Keratinocyte (primary cell): Measurements from ENCODE around the gene RAC2. TPM values are rescaled to one million over a fixed set of nuclear protein-coding genes. Genes with fewer than 3 reads are reported as not detected.

Source experiments
- DNase-seq: peaks from one replicate; pipeline ENCODE4 v3.0.0-alpha.2; 2011; ENCODE audit warnings: low read depth, missing footprints, low spot score
- FAIRE-seq: peaks from 2 replicates; lab custom pipeline; 2011; peaks lifted over from hg19 to GRCh38; lab: Jason Lieb, UNC
- H2AFZ ChIP-seq: 2 replicates; pipeline ENCODE4 v1.6.0; 2012; ENCODE audit warnings: low read length, control low read depth, inconsistent platforms; ENCODE audit not compliant: control insufficient read depth
- H3K27ac ChIP-seq: 2 replicates; pipeline ENCODE4 v1.5.1; 2011; ENCODE audit warnings: low read length; ENCODE audit not compliant: control insufficient read depth, insufficient read depth
- H3K27me3 ChIP-seq: 3 replicates; pipeline ENCODE4 v1.6.0; 2011; ENCODE audit warnings: low read length; ENCODE audit not compliant: control insufficient read depth, insufficient read depth; ENCODE audit errors: extremely low read depth
- H3K36me3 ChIP-seq, 2 experiments: 2 replicates in 1 of 2; 3 replicates in 1 of 2; pipeline ENCODE4 v1.5.1; 2011; ENCODE audit warnings: low read length in 2 of 2, mild to moderate bottlenecking in 1 of 2; ENCODE audit not compliant: control insufficient read depth in 2 of 2, insufficient read depth in 2 of 2; ENCODE audit errors: extremely low read depth in 1 of 2
- H3K4me1 ChIP-seq: 3 replicates; pipeline ENCODE4 v1.5.1; 2011; ENCODE audit warnings: low read length; ENCODE audit not compliant: control insufficient read depth, insufficient read depth; ENCODE audit errors: extremely low read depth
- H3K4me2 ChIP-seq: 3 replicates; pipeline ENCODE4 v1.6.0; 2011; ENCODE audit warnings: low read depth, low read length; ENCODE audit not compliant: control insufficient read depth, insufficient read depth; ENCODE audit errors: extremely low read depth
- H3K4me3 ChIP-seq, 3 experiments: fragments of 200-600 bp in 1 of 3; sonication (generic) in 1 of 3; 2 replicates in 2 of 3; 3 replicates in 1 of 3; pipeline ENCODE4 v1.5.1; 2011 to 2016; ENCODE audit warnings: low read length in 3 of 3, mild to moderate bottlenecking in 3 of 3, control low read depth in 2 of 3, inconsistent platforms in 1 of 3, low read depth in 1 of 3, mixed read lengths in 1 of 3, mixed run types in 1 of 3, moderate library complexity in 1 of 3; ENCODE audit not compliant: control insufficient read depth in 2 of 3, insufficient read depth in 2 of 3; ENCODE audit errors: extremely low read depth in 1 of 3
- H3K79me2 ChIP-seq: 2 replicates; pipeline ENCODE4 v1.6.0; 2012; ENCODE audit warnings: low read length; ENCODE audit not compliant: control insufficient read depth, insufficient read depth
- H3K9ac ChIP-seq: 3 replicates; pipeline ENCODE4 v1.6.0; 2011; ENCODE audit warnings: low read length; ENCODE audit not compliant: control insufficient read depth, insufficient read depth; ENCODE audit errors: extremely low read depth
- H3K9me1 ChIP-seq: 3 replicates; pipeline ENCODE4 v1.6.0; 2011; ENCODE audit warnings: low read length; ENCODE audit not compliant: control insufficient read depth, insufficient read depth; ENCODE audit errors: extremely low read depth
- H3K9me3 ChIP-seq: 2 replicates; pipeline ENCODE4 v1.5.1; 2012; ENCODE audit warnings: low read depth, low read length; ENCODE audit not compliant: control insufficient read depth
- H4K20me1 ChIP-seq: 3 replicates; pipeline ENCODE4 v1.6.0; 2011; ENCODE audit warnings: low read length; ENCODE audit not compliant: control insufficient read depth, insufficient read depth; ENCODE audit errors: extremely low read depth
- EZH2 ChIP-seq: IDR thresholded peaks from one replicate; pipeline ENCODE4 v1.6.1; 2012; ENCODE audit warnings: inconsistent platforms, mild to moderate bottlenecking, low read length, moderate library complexity
- dilution Hi-C: fragments of 300-500 bp; cut with MboI; formaldehyde crosslinking; loops from one replicate; pipeline ENCODE4 v1.7.0; 2020; ENCODE audit warnings: low sequenced_read_pairs; ENCODE audit not compliant: extremely low pct_ligation_motif_present
- polyA plus RNA-seq, 5 experiments: library from polyadenylated mRNA; depleted of rRNA in 3 of 5; stranded (reverse) in 3 of 5; stranded (forward) in 1 of 5; unstranded in 1 of 5; fragments of >200 nt; gene quantifications; 1 replicate in 1 of 5; 2 replicates in 3 of 5; 3 replicates in 1 of 5; pipeline versions ENCODE4 v1.2.1 to v1.2.3, GENCODE V29; 2011 to 2012; ENCODE audit warnings: missing spikeins in 2 of 5, low read depth in 1 of 5, low replicate concordance in 1 of 5
- TF ChIP-seq, protein P1 (sequence below), 3 experiments: IDR thresholded peaks in 1 of 3; conservative IDR thresholded peaks in 1 of 3; optimal IDR thresholded peaks in 1 of 3; 2 replicates in 2 of 3; 3 replicates in 1 of 3; pipeline versions ENCODE3 to v1.5.1; 2011; ENCODE audit warnings: low read length in 3 of 3, mild to moderate bottlenecking in 3 of 3, moderate library complexity in 2 of 3, control low read depth in 1 of 3, inconsistent platforms in 1 of 3; ENCODE audit not compliant: insufficient read depth in 2 of 3; ENCODE audit errors: extremely low read depth in 1 of 3

The RAC2 gene
- polyA plus RNA-seq, 1 donor (not counting 4 experiments of a cell fraction or from before 2014, with no cell fraction given): 78.6 TPM

DNA sequence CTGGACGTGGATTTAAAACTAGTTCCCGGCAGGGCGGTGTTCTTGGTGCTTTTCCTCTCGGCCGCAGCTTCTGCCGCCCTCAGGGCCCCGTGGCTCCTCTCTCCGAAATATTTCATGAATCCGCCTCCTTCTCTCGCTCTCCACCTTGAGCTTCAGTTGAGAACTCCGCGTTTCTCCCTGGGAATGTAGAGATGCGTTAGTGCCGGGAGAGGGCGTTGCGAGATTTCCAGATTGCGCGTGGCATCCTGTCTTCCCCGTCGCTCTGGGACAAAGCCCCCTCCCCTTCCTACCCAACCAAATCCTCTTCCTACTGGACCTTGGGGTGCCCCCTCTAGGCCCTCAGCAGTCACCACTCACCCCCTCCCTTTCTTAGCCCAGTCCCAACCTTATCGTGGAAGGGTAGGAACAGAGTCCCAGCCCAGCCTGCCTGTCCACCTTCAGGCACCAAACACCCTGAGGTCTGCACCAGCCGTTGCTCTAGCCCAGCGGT, 15.5 kb upstream of the RAC2 start:
- no peak for DNase-seq
- Histone ChIP-seq H2AFZ (peak overlapping the region; percentile 81), H3K4me1 (peaks cover 39% of the 10 kb centered on the region), H3K9ac (peak overlapping the region; percentile 11), H3K4me2 (peak overlapping the region; percentile 75), H3K79me2 (no peaks in the 10 kb centered on the region), H4K20me1 (no peaks in the 10 kb centered on the region), H3K9me3 (peaks cover 7% of the 10 kb centered on the region), H3K27me3 (peaks cover 10% of the 10 kb centered on the region), H3K36me3 (no peaks in the 10 kb centered on the region), H3K4me3 (peak overlapping the region in 1 of 3 experiments; percentile 19), H3K27ac (no peak overlapping the region), H3K9me1 (no peaks in the 10 kb centered on the region)
- peak; percentile 87 for FAIRE-seq
- dilution Hi-C loops: no loop called here
- TF ChIP-seq, protein P1, sequence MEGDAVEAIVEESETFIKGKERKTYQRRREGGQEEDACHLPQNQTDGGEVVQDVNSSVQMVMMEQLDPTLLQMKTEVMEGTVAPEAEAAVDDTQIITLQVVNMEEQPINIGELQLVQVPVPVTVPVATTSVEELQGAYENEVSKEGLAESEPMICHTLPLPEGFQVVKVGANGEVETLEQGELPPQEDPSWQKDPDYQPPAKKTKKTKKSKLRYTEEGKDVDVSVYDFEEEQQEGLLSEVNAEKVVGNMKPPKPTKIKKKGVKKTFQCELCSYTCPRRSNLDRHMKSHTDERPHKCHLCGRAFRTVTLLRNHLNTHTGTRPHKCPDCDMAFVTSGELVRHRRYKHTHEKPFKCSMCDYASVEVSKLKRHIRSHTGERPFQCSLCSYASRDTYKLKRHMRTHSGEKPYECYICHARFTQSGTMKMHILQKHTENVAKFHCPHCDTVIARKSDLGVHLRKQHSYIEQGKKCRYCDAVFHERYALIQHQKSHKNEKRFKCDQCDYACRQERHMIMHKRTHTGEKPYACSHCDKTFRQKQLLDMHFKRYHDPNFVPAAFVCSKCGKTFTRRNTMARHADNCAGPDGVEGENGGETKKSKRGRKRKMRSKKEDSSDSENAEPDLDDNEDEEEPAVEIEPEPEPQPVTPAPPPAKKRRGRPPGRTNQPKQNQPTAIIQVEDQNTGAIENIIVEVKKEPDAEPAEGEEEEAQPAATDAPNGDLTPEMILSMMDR (optimal IDR thresholded peaks at IDR 0.05 in 1 of 3, IDR thresholded peaks at IDR 0.05 in 1 of 3, conservative IDR thresholded peaks at IDR 0.05 in 1 of 3; ENCODE audit: extremely low read depth in 1 of 3, insufficient read depth in 2 of 3, low read length in 3 of 3): peak; percentile 78 to 83 (median 80)
- TF ChIP-seq EZH2: no peak

DNA sequence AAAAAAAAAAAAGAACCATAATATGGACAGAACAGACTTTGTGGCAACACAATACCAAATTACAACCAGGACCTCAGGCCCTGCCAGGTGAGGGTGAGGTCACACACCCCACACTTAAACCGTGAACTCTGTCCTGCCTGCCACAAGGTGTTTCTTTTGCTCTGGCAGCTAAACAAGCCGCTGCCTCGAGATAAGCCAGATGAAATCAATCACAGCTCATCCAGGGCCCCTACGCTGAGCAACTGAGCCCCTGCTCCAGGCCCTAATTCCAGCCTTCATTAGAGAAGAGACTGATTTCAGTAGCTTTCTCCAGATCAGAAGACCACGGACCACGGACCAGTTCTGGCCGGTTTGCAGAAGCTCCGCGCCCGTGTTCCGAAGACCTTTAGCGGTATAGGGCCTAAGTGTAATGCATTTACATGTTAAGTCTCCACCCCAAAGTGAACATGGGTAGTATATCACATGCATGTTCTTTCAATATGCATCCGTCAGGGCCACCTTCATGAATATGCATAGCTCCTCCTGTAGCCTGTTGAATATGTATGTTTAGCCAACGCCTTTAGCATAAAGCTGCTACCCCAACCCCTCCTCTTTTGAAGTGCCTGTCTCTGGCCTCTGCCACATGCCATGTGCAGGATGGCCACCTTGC, 14.8 kb upstream of the RAC2 start:
- DNase-seq (no peak), FAIRE-seq (no peak)
- TF ChIP-seq, protein P1 (optimal IDR thresholded peaks at IDR 0.05 in 1 of 3, IDR thresholded peaks at IDR 0.05 in 1 of 3, conservative IDR thresholded peaks at IDR 0.05 in 1 of 3; ENCODE audit: extremely low read depth in 1 of 3, insufficient read depth in 2 of 3, low read length in 3 of 3): no peak
- no peak for TF ChIP-seq EZH2
- Histone ChIP-seq H3K4me2 (peak overlapping the region; percentile 75), H3K27me3 (peaks cover 5% of the 10 kb centered on the region), H3K4me3 (no peak overlapping the region), H3K9me1 (no peaks in the 10 kb centered on the region), H3K79me2 (no peaks in the 10 kb centered on the region), H3K27ac (no peak overlapping the region), H4K20me1 (no peaks in the 10 kb centered on the region), H3K4me1 (peaks cover 45% of the 10 kb centered on the region), H3K9me3 (peaks cover under 1% of the 10 kb centered on the region), H2AFZ (no peak overlapping the region), H3K9ac (no peak overlapping the region), H3K36me3 (no peaks in the 10 kb centered on the region)
- dilution Hi-C loops: no loop called here
